ENCODE data around the gene SLC2A9.

- TF ChIP-seq POLR2A (IDR thresholded peaks at IDR 0.05), result no peak
- TF ChIP-seq CTCF (IDR thresholded peaks at IDR 0.05), result no peak
Observed at GRCh38 chr4:9800848-9801247, 220.4 kb downstream of the SLC2A9 start.
